Stimulated activated naive CD4-positive, alpha-beta T cell treated with Interleukin-2 at 50 U/mL for 16 hours (primary cell): ENCODE measurements around the gene DIP2B.
"Not testable (repeated sequence)": the region's sequence is repeated elsewhere in the genome, so short reads cannot be mapped to it uniquely, and the experiment has no call there.

Experiments used
- DNase-seq: peaks from one replicate; lab custom pipeline; 2025; lab: John Stamatoyannopoulos, UW

DIP2B gene

GRCh38 chr12:50520416-50521207, 15.8 kb downstream of the DIP2B start:
- DNase-seq, result no peak

GRCh38 chr12:50521781-50522180, 17.0 kb downstream of the DIP2B start:
- not testable (repeated sequence) for DNase-seq

DNA sequence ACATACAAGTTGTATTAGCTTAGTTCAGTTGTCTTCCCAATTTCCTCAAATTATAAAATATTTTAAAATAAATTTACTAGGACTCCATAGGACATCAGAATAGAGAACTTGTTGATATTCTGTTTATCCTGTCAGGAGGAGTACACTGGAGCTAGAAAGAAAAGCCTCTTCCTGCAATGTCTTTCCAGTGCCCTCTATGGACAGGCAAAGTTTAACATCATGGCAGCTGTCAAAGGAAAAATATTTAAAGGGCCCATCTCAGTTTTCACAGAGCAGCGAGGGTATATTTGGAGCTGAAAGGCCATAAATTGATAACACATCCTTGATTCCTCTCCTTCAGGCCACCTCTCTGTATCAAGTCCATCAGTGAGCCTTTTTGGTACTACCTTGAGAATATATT, 19.0 kb downstream of the DIP2B start:
- DNase-seq, result no peak

- no peak for DNase-seq
Measured at GRCh38 chr12:50524621-50525020, 19.8 kb downstream of the DIP2B start.

DNA sequence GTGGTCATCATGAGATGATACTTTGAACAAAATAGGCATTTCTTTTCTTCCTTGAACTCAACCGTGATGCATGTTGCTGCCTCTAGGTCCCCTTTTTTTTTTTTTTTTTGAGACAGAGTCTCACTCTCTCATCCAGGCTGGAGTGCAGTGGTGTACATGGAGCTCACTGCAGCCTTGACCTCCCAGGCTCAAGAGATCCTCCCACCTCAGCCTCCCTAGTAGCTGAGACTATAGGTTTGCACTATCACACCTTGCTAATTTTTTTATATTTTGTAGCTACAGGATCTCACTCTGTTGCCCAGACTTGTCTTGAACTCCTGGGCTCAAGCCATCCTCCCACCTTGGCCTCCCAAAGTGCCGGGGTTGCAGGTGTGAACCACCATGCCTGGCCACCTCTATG, 20.6 kb downstream of the DIP2B start:
- no peak for DNase-seq

DNA sequence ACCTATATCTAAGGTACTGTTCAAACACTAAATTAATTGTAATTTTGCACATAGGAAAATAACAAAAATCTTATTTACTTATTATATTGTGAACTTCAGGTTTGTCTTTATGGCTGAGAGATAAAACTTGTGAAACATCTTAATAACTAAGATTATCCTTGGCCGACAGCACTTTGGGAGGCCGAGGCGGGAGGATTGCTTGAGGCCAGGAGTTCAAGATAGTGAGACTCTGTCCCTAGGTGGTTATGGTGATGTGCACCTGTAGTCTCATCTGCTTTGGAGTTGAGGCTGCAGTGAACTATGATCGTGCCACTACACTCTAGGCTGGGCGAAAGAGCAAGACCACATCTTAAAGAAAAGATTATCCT, 22.6 kb downstream of the DIP2B start:
- DNase-seq, result no peak

DNA sequence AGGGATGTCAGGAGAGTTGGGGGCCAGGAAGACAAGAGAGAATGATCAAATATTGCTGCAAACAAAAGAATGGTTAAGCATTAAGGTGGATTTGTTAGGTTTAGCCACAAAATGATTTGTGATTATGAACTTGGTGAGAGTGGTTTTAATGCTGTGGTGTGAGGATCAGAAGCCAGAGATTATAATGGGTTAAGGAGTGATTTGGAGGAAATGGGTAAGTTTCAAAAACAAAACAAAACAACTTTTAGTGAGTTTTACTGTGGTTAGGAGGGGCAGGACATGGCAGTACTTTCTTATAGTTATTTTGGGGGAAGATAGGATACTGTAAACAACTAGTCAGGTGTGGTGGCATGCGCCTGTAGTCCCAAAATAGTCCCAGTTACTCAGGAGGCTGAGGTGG, 24.0 kb downstream of the DIP2B start:
- DNase-seq, result no peak

- no peak for DNase-seq
Measured at GRCh38 chr12:50529345-50529744, 24.6 kb downstream of the DIP2B start.

- no peak for DNase-seq
Measured at GRCh38 chr12:50530532-50530931, 25.7 kb downstream of the DIP2B start.

- no peak for DNase-seq
Measured at GRCh38 chr12:50533203-50533584, 28.4 kb downstream of the DIP2B start.

DNA sequence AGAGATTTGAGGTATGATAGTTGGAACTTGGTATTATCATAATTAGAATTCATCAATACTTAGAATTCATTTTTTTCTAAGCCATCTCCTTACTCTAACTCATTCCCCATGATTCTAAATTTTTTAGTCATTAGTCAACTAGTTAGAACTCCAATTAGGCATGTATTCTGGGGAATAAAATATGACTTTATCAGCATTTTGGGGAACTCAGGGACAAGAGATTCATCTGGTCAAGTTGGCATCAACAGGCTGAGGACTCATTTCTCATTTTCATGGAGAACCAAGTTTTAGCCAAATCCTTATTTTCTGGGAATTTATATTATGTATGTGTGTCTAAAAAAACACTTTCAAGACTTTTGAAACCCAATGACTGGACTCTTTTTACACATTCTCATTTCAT, 29.2 kb downstream of the DIP2B start:
- DNase-seq, result no peak

DNA sequence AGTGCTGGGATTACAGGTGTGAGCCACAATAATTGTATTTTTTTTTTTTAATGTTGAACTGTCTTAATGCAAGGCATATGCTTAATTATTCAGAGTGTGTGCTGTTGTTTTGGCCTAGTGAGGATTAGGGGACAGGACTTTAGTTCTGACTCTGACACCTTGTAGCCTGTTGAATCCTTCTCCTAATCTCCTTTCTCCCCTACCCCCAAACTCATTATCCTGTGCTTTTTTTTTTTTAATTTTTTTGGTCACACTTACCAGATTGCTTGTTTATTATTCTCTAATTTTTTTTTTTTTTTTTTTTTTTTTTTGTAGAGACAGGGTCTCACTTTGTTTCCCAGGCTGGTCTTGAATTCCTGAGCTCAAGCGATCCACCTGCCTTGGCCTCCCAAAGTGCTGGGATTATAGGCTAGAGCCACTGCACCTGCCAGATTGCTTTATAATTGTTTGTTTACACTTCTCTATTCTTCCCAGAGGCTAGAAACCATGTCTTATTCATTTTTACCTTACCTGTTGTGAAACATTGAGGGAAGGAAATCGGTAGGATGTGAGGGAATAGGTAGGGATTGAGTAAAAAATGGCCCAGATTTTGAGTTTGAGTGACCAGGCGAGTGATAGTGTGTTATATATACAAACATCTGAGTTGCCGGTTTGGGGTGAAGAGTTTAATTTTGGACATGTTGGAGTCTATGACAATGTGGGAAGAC, 32.2 kb downstream of the DIP2B start:
- no peak for DNase-seq

DNA sequence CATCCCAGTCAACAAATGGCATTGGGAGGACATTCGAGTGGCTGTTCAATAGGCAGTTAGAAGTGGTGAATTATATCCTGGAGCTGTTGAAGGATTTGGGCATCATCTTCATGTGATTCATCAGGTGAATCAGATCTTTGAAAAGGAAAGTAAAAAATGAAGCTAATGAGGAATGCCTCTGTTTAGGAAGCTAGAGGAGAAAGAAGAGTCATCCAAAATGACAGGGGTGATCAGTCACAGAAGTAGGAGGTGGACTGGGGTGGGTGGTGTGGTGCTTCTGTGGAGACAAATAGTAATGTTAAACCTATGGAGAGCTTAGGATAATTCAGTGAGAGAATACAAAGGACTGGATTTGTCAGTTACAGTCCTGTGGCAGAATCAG, 32.7 kb downstream of the DIP2B start:
- DNase-seq, result peak; percentile 31

DNA sequence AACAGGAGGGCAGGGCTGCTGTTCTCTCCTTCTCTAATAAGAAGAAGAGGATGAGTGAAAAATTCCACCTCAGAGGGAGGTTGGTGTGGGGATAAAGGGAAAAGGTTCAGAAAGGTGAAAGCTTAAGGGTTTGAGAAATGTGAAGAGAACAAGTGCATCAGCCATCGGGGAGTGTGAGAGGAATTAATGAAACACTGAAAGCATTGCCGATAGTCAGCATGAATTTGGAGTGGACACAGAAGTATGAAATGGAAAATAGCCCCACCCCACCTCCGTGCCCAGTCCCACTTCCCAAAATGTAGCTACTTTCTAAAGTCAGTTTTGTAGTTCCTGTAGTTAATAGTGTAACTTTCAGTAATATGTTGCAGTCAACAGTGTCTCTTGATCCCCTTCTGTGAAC, 33.4 kb downstream of the DIP2B start:
- no peak for DNase-seq

DNA sequence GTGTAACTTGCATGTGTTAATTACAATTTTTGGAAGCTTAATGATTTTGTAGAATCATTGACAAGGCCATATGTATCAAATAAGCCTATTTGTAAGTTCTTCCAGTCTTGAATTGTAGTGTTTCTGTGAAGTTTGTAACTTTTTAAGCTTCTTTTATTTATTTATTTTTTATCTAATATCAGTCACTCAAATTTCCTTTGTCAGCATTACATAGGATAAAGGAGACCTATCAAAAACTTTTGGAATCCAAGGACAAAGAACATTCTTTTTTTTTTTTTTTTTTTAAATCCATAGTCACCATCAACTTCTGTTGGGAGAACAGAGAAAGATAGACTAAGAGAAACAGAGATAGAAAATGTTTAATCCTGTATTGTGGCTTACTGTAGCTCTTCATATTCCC, 36.4 kb downstream of the DIP2B start:
- DNase-seq, result no peak

DNA sequence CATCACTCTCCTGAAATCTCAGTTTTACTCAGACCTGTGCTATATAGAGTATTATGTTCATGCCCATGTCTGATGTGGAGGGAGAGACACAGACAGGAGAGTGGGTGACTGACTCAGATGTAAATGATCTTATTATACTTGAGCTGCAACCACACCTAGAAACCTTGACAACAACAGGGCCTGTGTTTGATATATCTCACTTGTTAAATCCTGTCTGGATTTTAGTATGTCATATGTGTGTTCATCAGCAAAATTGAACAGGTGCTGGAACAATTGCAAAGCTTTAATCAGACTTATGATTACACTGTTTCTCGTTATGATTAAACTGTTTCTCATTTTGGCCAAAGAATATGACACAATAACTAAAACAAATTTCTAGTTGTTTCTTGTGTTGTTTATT, 37.7 kb downstream of the DIP2B start:
- peak; percentile 26 for DNase-seq

DNA sequence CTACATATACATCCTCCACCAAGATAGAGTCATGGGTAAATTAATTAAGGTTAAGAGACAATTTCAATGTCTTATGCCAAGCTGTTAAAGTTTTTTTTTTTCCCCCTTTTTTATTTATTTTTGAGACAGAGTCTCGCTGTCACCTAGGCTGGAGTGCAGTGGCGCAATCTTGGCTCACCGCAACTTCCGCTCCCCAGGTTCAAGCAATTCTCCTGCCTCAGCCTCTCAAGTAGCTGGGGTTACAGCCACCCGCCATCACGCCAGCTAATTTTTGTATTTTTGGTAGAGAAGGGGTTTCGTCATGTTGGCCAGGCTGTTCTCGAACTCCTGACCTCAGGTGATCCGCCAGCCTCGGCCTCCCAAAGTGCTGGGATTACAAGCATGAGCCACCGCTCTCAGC, 38.4 kb downstream of the DIP2B start:
- not testable (repeated sequence) for DNase-seq

- DNase-seq, result no peak
Measured at GRCh38 chr12:50545213-50545612, 40.4 kb downstream of the DIP2B start.

DNA sequence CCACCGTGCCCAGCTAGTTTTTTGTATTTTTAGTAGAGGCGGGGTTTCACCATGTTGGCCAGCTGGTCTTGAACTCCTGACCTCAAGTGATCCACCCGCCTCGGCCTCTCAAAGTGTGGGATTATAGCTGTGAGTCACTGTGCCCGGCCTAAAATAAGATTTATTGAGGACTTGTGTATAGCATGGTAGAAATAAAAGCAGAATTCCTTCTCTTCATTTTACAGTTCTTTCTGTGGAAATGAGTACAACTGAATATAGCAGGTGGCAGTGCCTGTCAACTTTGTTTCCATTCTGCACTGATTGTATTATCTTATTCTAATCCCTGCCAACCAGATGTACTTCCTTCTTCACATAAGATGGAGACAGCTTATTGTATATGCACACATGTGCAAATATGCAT, 41.0 kb downstream of the DIP2B start:
- no peak for DNase-seq

DNA sequence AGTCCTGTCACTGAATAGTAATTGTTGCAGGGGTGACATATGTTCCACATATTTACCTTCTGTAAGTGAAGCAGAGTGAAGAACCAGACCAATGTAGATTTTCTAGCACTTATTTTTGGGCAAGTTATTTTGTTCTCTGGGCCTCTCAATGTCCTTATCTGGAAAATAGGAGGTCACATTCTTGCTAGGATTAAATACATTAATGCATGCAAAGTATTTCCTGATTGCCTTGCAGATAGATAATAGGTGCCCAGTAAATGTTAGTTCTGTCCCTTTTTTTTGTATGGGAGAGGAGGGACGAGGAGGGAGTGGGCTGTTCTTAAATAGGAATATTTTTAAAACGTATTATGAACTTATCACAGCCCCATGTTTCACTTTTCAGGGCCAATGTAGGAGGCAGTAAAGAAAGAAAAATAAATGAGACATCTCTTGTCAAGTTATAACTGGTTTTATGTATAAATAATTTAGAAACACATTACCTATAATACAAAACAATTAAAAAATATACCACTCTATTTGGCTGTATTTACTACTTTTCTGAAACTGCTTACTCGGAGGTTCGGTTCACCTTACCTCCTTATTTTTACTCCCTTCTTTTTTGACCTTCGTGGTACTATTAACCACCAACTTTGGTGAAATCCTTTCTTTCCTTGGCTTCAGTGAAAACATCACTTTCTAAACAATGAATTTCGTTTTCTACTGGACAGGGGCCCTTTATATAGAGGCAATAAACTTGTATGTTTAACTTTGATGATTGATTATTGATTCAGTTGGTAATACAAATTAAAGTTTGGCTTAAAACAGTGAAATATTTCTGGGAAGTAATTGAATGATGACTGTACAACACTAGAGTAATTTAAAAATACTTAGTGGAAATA, 41.9 kb downstream of the DIP2B start:
- DNase-seq, result no peak

DNA sequence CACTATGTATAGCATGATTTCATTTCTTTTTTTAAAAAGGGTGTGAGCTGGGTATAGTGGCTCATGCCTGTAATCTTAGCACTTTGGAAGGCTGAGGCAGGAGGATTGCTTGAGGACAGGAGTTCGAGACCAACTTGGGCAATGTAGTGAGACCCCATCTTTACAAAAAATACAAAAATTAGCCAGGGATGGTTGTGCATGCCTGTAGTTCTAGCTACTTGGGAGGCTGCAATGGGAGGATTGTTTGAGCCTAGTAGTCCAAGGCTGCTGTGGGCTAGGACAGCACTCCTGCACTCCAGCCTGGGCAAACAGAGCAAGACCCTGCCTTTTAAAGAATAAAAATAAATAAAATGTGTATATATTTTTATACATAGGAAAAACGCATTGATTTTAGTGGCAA, 43.0 kb downstream of the DIP2B start:
- no peak for DNase-seq

GRCh38 chr12:50549885-50550284, 45.1 kb downstream of the DIP2B start:
- DNase-seq, result no peak
